Type B pancreatic cell (in vitro differentiated cells): ENCODE data around the gene ANKLE2. TPM values are rescaled to one million over a fixed set of nuclear protein-coding genes. Genes with fewer than 3 reads are reported as not detected.

ENCODE experiments used
- DNase-seq: peaks from one replicate; pipeline ENCODE4 v3.0.0; 2021; ENCODE audit warnings: mixed read lengths; ENCODE audit not compliant: unreplicated experiment; ENCODE audit errors: extremely low spot score
- H3K27ac Mint-ChIP-seq: 2 replicates; pipeline ENCODE4 v1.8.0; 2021; ENCODE audit warnings: mild to moderate bottlenecking, mixed read lengths
- H3K27me3 Mint-ChIP-seq: 2 replicates; pipeline ENCODE4 v1.8.0; 2021; ENCODE audit warnings: mixed read lengths
- H3K36me3 Mint-ChIP-seq: 2 replicates; pipeline ENCODE4 v1.8.0; 2021; ENCODE audit warnings: mixed read lengths
- H3K4me1 Mint-ChIP-seq: one replicate; pipeline ENCODE4 v1.8.0; 2021; ENCODE audit warnings: mixed read lengths; ENCODE audit not compliant: unreplicated experiment
- H3K4me3 Mint-ChIP-seq: 2 replicates; pipeline ENCODE4 v1.8.0; 2021; ENCODE audit warnings: mild to moderate bottlenecking, mixed read lengths
- H3K9me3 Mint-ChIP-seq: 2 replicates; pipeline ENCODE4 v1.8.0; 2021; ENCODE audit warnings: mixed read lengths
- CTCF ChIP-seq: fragments of 200-600 bp; sonication (generic); conservative IDR thresholded peaks from 2 replicates; pipeline ENCODE4 v1.5.0; 2021; ENCODE audit warnings: antibody characterized with exemption, mild to moderate bottlenecking
- total RNA-seq: library from RNA; stranded (reverse); gene quantifications from 2 replicates; pipeline ENCODE4 v1.2.1, GENCODE V29; 2021; ENCODE audit warnings: low replicate concordance

The ANKLE2 gene
- total RNA-seq, 1 donor from 2014 or later: 75.9 TPM

- H3K9me3 Mint-ChIP-seq: no peaks in the 10 kb centered on the region
- no peaks in the 10 kb centered on the region for H3K27me3 Mint-ChIP-seq
- H3K4me3 Mint-ChIP-seq: no peak overlapping the region
- no peak for DNase-seq
- no peak for TF ChIP-seq CTCF
- H3K4me1 Mint-ChIP-seq: no peaks in the 10 kb centered on the region
- no peak overlapping the region for H3K27ac Mint-ChIP-seq
- peaks cover 16% of the 10 kb centered on the region for H3K36me3 Mint-ChIP-seq
Observed at GRCh38 chr12:132803888-132804287, 42.3 kb upstream of the ANKLE2 start.

DNA sequence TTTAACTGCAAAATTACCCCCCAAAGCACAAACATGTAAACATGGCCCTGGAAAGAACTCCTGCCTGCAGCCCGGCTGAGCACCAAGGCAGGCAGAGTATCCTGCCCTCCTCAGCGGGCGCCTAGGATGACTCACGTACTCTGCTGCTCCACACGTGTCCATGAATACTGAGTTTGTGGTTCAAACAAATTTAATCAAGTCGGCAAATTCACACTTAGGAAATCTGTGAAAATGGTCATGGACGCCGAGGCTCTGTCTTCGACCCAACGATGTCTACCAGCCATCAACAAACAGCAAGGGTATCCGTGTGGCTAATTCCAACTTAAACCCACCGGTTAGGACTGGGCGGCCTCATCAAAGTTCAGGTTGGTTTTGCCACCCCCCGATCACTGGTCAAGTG, 41.5 kb upstream of the ANKLE2 start:
- peaks cover 11% of the 10 kb centered on the region for H3K36me3 Mint-ChIP-seq
- no peak overlapping the region for H3K27ac Mint-ChIP-seq
- TF ChIP-seq CTCF: no peak

GRCh38 chr12:132801741-132802140, 40.1 kb upstream of the ANKLE2 start:
- Mint-ChIP-seq H3K27me3 (no peaks in the 10 kb centered on the region), H3K9me3 (no peaks in the 10 kb centered on the region), H3K36me3 (peaks cover 15% of the 10 kb centered on the region), H3K27ac (no peak overlapping the region), H3K4me1 (no peaks in the 10 kb centered on the region), H3K4me3 (no peak overlapping the region)
- no peak for DNase-seq
- TF ChIP-seq CTCF: no peak

More for the DNA sequence above, 41.5 kb upstream of the ANKLE2 start:
- Mint-ChIP-seq H3K27me3 (no peaks in the 10 kb centered on the region), H3K4me1 (no peaks in the 10 kb centered on the region), H3K9me3 (no peaks in the 10 kb centered on the region), H3K4me3 (no peak overlapping the region)
- DNase-seq: no peak

GRCh38 chr12:132798836-132799235, 37.2 kb upstream of the ANKLE2 start:
- H3K4me3 Mint-ChIP-seq: no peak overlapping the region
- peaks cover 8% of the 10 kb centered on the region for H3K36me3 Mint-ChIP-seq
- no peak overlapping the region for H3K27ac Mint-ChIP-seq
- no peak for DNase-seq
- H3K27me3 Mint-ChIP-seq: no peaks in the 10 kb centered on the region
- no peaks in the 10 kb centered on the region for H3K9me3 Mint-ChIP-seq
- no peaks in the 10 kb centered on the region for H3K4me1 Mint-ChIP-seq
- no peak for TF ChIP-seq CTCF

GRCh38 chr12:132797820-132798570, 36.4 kb upstream of the ANKLE2 start:
- Mint-ChIP-seq H3K27ac (no peak overlapping the region), H3K4me1 (no peaks in the 10 kb centered on the region), H3K4me3 (no peak overlapping the region), H3K27me3 (no peaks in the 10 kb centered on the region), H3K36me3 (peaks cover 10% of the 10 kb centered on the region), H3K9me3 (no peaks in the 10 kb centered on the region)
- DNase-seq: no peak
- no peak for TF ChIP-seq CTCF
